ENCODE data around the gene TBX21. TPM values are rescaled to one million over a fixed set of nuclear protein-coding genes. Genes with fewer than 3 reads are reported as not detected.

TBX21 gene
- total and polyA plus RNA-seq, 10 of the 15 experiments (the other 5 are each of a cell fraction or from before 2014, with no cell fraction given) = 0.63 to 9.6 (median 5.0) TPM

- Histone ChIP-seq H3K9me3 (replicated peaks; ENCODE audit: control insufficient read depth, insufficient read depth, low read length) (no peaks in the 10 kb centered on the region), H3K9ac (ENCODE audit: control insufficient read depth, insufficient read depth, low read length) (peak overlapping the region; percentile 16; the same call in 1 of the 2 replicates), H3K4me3 (peak overlapping the region; percentile 64), H4K20me1 (ENCODE audit: control insufficient read depth, insufficient read depth) (no peaks in the 10 kb centered on the region; the same call in 1 of the 2 replicates), H2AFZ (ENCODE audit: control insufficient read depth, low read depth, low read length) (peak overlapping the region; percentile 66), H3K27me3 (replicated peaks in 1 of 2; ENCODE audit: control insufficient read depth in 2 of 2, insufficient read depth in 2 of 2, low read length in 1 of 2) (no peaks in the 10 kb centered on the region; a peak in 1 of 4 replicates), H3K36me3 (ENCODE audit: control insufficient read depth in 2 of 2, insufficient read depth in 2 of 2, low read length in 1 of 2) (no peaks in the 10 kb centered on the region), H3K4me1 (ENCODE audit: control insufficient read depth, insufficient read depth, low read length) (peaks cover 16% of the 10 kb centered on the region), H3K4me2 (ENCODE audit: control insufficient read depth, insufficient read depth) (peak overlapping the region; percentile 85), H3K27ac (ENCODE audit: control insufficient read depth, insufficient read depth) (no peak overlapping the region), H3K79me2 (ENCODE audit: control insufficient read depth, insufficient read depth, low read length) (no peaks in the 10 kb centered on the region)
- ATAC-seq (no peak), DNase-seq (ENCODE audit: low read depth, low spot score) (no peak), FAIRE-seq (no peak)
- SMC1A ChIA-PET (ENCODE audit: uncharacterized antibody, unreplicated experiment) = interaction anchor here (0.7 to 1.9 kb wide), 10 partner anchors 11 to 138 kb away, joined by 3 to 13 read pairs (median 3); partner anchors contain the start of genes KPNB1 and MRPL10
- POLR2A ChIA-PET = interaction anchor here (0.6 to 1.3 kb wide), 4 partner anchors 11 to 93 kb away, joined by 3 to 4 read pairs (median 3); no protein-coding TSS in a partner anchor
- CTCF ChIA-PET = interaction anchor here (0.7 to 2.1 kb wide), 10 partner anchors 23 to 379 kb away, joined by 3 to 20 read pairs (median 4); partner anchors contain the start of gene KPNB1
- RAD21 ChIA-PET (ENCODE audit: unreplicated experiment) = interaction anchor here (0.7 to 2.7 kb wide), 8 partner anchors 9 to 50 kb away, joined by 3 to 13 read pairs (median 4); partner anchors contain the start of gene TBX21
- no TSS peak for BruUV-seq (replicated peaks)
- in situ Hi-C loops (cut with MboI) (loop anchor here (10.0 kb wide), 1 partner anchor 112 kb away; no protein-coding TSS in a partner anchor), intact Hi-C loops (cut with micrococcal nuclease; ENCODE audit: unreplicated experiment) (no loop called here)
- 14% methylated on average over 9 of the region's 10 CpGs for WGBS (ENCODE audit: insufficient coverage, insufficient replicate concordance, low lambda C conversion rate, missing lambda C conversion rate)
- TF ChIP-seq SPI1 (IDR thresholded peaks at IDR 0.05; ENCODE audit: borderline replicate concordance, insufficient read depth, low read depth, low read length) = 0 out of 2 replicates have a peak, but pooled peaks have one; percentile 17
- TF ChIP-seq ETV6 (conservative IDR thresholded peaks at IDR 0.05 in 1 of 2, IDR thresholded peaks at IDR 0.05 in 1 of 2; ENCODE audit: borderline replicate concordance in 1 of 2, low read depth in 1 of 2) = no peak
- no peak for TF ChIP-seq LARP7 (IDR thresholded peaks at IDR 0.05)
- TF ChIP-seq GATAD2B (conservative IDR thresholded peaks at IDR 0.05; ENCODE audit: low read depth) = no peak
- TF ChIP-seq ZBED1 (IDR thresholded peaks at IDR 0.05; ENCODE audit: borderline replicate concordance) = no peak
- TF ChIP-seq HCFC1 (IDR thresholded peaks at IDR 0.05; ENCODE audit: low read length) = no peak
- no peak for TF ChIP-seq RELA (IDR thresholded peaks at IDR 0.05; ENCODE audit: borderline replicate concordance, partially characterized antibody)
- no peak for TF ChIP-seq NR2F1 (conservative IDR thresholded peaks at IDR 0.05)
- no peak for TF ChIP-seq HDGF (IDR thresholded peaks at IDR 0.05)
- TF ChIP-seq SP1 (IDR thresholded peaks at IDR 0.05; ENCODE audit: low read depth, low read length) = no peak
- no peak for TF ChIP-seq TARDBP (IDR thresholded peaks at IDR 0.05; ENCODE audit: borderline replicate concordance)
- no peak for TF ChIP-seq USF1 (IDR thresholded peaks at IDR 0.05; ENCODE audit: borderline replicate concordance, extremely low read length, insufficient read depth, low read depth, low read length)
- TF ChIP-seq BCLAF1 (IDR thresholded peaks at IDR 0.05) = no peak
- TF ChIP-seq POU2F2 (IDR thresholded peaks at IDR 0.05; ENCODE audit: borderline replicate concordance, low read depth, low read length) = no peak
- no peak for TF ChIP-seq E2F8 (IDR thresholded peaks at IDR 0.05; ENCODE audit: low read depth, partially characterized antibody)
- no peak for TF ChIP-seq CBX5 (IDR thresholded peaks at IDR 0.05; ENCODE audit: low read depth)
These were observed 39.9 kb upstream of the TBX21 start for GRCh38 chr17:47692895-47693730.

All from GM12878 (cell line).